ENCODE data around the gene KYAT1. TPM values are rescaled to one million over a fixed set of nuclear protein-coding genes. Genes with fewer than 3 reads are reported as not detected.

Gene KYAT1
- total and polyA plus RNA-seq, 2 of the 13 experiments (the other 11 are each of a cell fraction or from before 2014, with no cell fraction given), result 9.2 to 46.5 TPM

DNA sequence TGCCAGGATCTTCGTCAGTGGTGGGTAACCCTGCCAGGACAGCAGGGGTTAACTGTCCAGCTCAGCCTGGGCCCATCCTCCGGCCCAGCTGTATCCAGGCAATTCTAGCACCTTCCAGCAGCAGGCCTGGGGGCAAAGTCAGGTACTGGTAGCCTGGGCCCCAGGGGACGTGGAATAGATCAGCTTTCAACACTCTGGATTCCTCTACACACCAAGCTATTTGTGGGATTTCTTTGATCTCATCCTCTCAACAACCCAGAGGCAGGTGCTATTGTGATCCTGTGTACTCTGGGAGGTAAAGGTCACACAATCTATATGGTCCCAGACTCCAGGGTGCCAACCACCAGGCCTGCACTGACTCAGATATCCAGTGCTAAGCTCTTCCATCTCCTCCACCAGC lies 43.4 kb downstream of the KYAT1 start (continued):
- TF ChIP-seq HNF4G (IDR thresholded peaks at IDR 0.05; ENCODE audit: borderline replicate concordance, low read depth, low read length), result peak; percentile 88
- TF ChIP-seq HNF4G (CRISPR knock-in tag; IDR thresholded peaks at IDR 0.05; ENCODE audit: borderline replicate concordance, low read depth), result peak; percentile 69; the same call in 1 of the 2 replicates
- peak; percentile 29; the same call in 1 of the 2 replicates for TF ChIP-seq FOSL2 (CRISPR knock-in tag; IDR thresholded peaks at IDR 0.05)
- peak; percentile 62 for TF ChIP-seq MED1 (CRISPR knock-in tag; IDR thresholded peaks at IDR 0.05)
- TF ChIP-seq ZNF24 (IDR thresholded peaks at IDR 0.05), result no peak
- TF ChIP-seq ZNF296 (CRISPR knock-in tag; conservative IDR thresholded peaks at IDR 0.05), result no peak
- TF ChIP-seq HOXA3 (CRISPR knock-in tag; IDR thresholded peaks at IDR 0.05), result peak; percentile 29; the same call in 1 of the 2 replicates
- no peak for TF ChIP-seq CREB1 (IDR thresholded peaks at IDR 0.05)
- TF ChIP-seq CREB1 (CRISPR knock-in tag; IDR thresholded peaks at IDR 0.05), result peak; percentile 57; the same call in 1 of the 2 replicates
- no peak for TF ChIP-seq ZZZ3 (CRISPR knock-in tag; IDR thresholded peaks at IDR 0.05; ENCODE audit: borderline replicate concordance)
- TF ChIP-seq NFE2L1 (CRISPR knock-in tag; IDR thresholded peaks at IDR 0.05; ENCODE audit: borderline replicate concordance), result no peak
- peak; percentile 63; the same call in 1 of the 2 replicates for TF ChIP-seq ZNF772 (CRISPR knock-in tag; IDR thresholded peaks at IDR 0.05)
- TF ChIP-seq, protein P1, sequence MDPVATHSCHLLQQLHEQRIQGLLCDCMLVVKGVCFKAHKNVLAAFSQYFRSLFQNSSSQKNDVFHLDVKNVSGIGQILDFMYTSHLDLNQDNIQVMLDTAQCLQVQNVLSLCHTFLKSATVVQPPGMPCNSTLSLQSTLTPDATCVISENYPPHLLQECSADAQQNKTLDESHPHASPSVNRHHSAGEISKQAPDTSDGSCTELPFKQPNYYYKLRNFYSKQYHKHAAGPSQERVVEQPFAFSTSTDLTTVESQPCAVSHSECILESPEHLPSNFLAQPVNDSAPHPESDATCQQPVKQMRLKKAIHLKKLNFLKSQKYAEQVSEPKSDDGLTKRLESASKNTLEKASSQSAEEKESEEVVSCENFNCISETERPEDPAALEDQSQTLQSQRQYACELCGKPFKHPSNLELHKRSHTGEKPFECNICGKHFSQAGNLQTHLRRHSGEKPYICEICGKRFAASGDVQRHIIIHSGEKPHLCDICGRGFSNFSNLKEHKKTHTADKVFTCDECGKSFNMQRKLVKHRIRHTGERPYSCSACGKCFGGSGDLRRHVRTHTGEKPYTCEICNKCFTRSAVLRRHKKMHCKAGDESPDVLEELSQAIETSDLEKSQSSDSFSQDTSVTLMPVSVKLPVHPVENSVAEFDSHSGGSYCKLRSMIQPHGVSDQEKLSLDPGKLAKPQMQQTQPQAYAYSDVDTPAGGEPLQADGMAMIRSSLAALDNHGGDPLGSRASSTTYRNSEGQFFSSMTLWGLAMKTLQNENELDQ (CRISPR knock-in tag; IDR thresholded peaks at IDR 0.05; ENCODE audit: borderline replicate concordance), result no peak
- TF ChIP-seq ATRX (CRISPR knock-in tag; IDR thresholded peaks at IDR 0.05; ENCODE audit: borderline replicate concordance), result no peak
- TF ChIP-seq NR2F1 (CRISPR knock-in tag; IDR thresholded peaks at IDR 0.05), result peak; percentile 52 to 77; a peak in 3 of 4 replicates
- TF ChIP-seq, protein P2, sequence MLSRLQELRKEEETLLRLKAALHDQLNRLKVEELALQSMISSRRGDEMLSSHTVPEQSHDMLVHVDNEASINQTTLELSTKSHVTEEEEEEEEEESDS (CRISPR knock-in tag; IDR thresholded peaks at IDR 0.05; ENCODE audit: borderline replicate concordance), result no peak
- no peak for TF ChIP-seq MBD4 (IDR thresholded peaks at IDR 0.05; ENCODE audit: borderline replicate concordance, low read length)
- TF ChIP-seq RXRB (CRISPR knock-in tag; IDR thresholded peaks at IDR 0.05; ENCODE audit: borderline replicate concordance), result peak; percentile 71; the same call in 1 of the 2 replicates
- TF ChIP-seq ATF1 (CRISPR knock-in tag; IDR thresholded peaks at IDR 0.05), result no peak
- TF ChIP-seq KLF6 (CRISPR knock-in tag; IDR thresholded peaks at IDR 0.05), result no peak
- TF ChIP-seq TBX2 (CRISPR knock-in tag; IDR thresholded peaks at IDR 0.05; ENCODE audit: borderline replicate concordance), result peak; percentile 99
- no peak for TF ChIP-seq NFATC3 (CRISPR knock-in tag; IDR thresholded peaks at IDR 0.05)
- no peak for TF ChIP-seq JDP2 (CRISPR knock-in tag; IDR thresholded peaks at IDR 0.05; ENCODE audit: borderline replicate concordance)
- peak; percentile 79 for TF ChIP-seq RXRA (CRISPR knock-in tag; IDR thresholded peaks at IDR 0.05)
- peak; percentile 61 for TF ChIP-seq ASH2L (IDR thresholded peaks at IDR 0.05; ENCODE audit: insufficient read length, low read depth, low read length)
- TF ChIP-seq ZNF337 (CRISPR knock-in tag; IDR thresholded peaks at IDR 0.05; ENCODE audit: borderline replicate concordance, low read depth), result no peak
- TF ChIP-seq NR2C2 (CRISPR knock-in tag; IDR thresholded peaks at IDR 0.05; ENCODE audit: borderline replicate concordance), result peak; percentile 58; the same call in 1 of the 2 replicates
- peak; percentile 83 for TF ChIP-seq SAP130 (CRISPR knock-in tag; IDR thresholded peaks at IDR 0.05; ENCODE audit: low read depth)
- peak; percentile 24; the same call in 1 of the 2 replicates for TF ChIP-seq ZSCAN31 (CRISPR knock-in tag; IDR thresholded peaks at IDR 0.05; ENCODE audit: low read depth)
- TF ChIP-seq CHD2 (IDR thresholded peaks at IDR 0.05; ENCODE audit: low read depth, low read length), result no peak
- peak; percentile 25; the same call in 1 of the 2 replicates for TF ChIP-seq ZNF788 (CRISPR knock-in tag; IDR thresholded peaks at IDR 0.05; ENCODE audit: borderline replicate concordance)
